ENCODE data around the gene CD59. TPM values are rescaled to one million over a fixed set of nuclear protein-coding genes. Genes with fewer than 3 reads are reported as not detected.

Gene CD59
- total RNA-seq, 1 donor from 2014 or later: 637 TPM

GRCh38 chr11:33775832-33776470 lies 39.7 kb upstream of the CD59 start:
- Histone ChIP-seq H3K27me3 (no peaks in the 10 kb centered on the region), H3K4me3 (peak overlapping the region in 1 of 2 donors; percentile 90), H3K36me3 (no peaks in the 10 kb centered on the region), H3K27ac (no peak overlapping the region), H3K9me3 (no peaks in the 10 kb centered on the region), H3K4me1 (peaks cover 7 to 30% of the 10 kb centered on the region in 2 donors)
- no peak for DNase-seq (ENCODE audit: low spot score in 2 of 2)
- intact Hi-C loops (cut with DNase I): loop anchor here (2.0 to 10.0 kb wide), 3 partner anchors 39 to 1191 kb away; partner anchors contain the start of genes CD59 and EIF3M
- TF ChIP-seq, protein P1, sequence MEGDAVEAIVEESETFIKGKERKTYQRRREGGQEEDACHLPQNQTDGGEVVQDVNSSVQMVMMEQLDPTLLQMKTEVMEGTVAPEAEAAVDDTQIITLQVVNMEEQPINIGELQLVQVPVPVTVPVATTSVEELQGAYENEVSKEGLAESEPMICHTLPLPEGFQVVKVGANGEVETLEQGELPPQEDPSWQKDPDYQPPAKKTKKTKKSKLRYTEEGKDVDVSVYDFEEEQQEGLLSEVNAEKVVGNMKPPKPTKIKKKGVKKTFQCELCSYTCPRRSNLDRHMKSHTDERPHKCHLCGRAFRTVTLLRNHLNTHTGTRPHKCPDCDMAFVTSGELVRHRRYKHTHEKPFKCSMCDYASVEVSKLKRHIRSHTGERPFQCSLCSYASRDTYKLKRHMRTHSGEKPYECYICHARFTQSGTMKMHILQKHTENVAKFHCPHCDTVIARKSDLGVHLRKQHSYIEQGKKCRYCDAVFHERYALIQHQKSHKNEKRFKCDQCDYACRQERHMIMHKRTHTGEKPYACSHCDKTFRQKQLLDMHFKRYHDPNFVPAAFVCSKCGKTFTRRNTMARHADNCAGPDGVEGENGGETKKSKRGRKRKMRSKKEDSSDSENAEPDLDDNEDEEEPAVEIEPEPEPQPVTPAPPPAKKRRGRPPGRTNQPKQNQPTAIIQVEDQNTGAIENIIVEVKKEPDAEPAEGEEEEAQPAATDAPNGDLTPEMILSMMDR (IDR thresholded peaks at IDR 0.05): no peak

- TF ChIP-seq, protein P1 (IDR thresholded peaks at IDR 0.05): no peak
- peaks cover 7 to 30% of the 10 kb centered on the region in 2 donors for H3K4me1 ChIP-seq
- intact Hi-C loops (cut with DNase I): loop anchor here (2.0 to 10.0 kb wide), 3 partner anchors 39 to 1191 kb away; partner anchors contain the start of genes CD59 and EIF3M
- peaks cover 0 to under 1% of the 10 kb centered on the region in 2 donors for H3K36me3 ChIP-seq
- peak overlapping the region; percentile 85 to 90 for H3K4me3 ChIP-seq
- H3K27ac ChIP-seq: peak overlapping the region in 1 of 2 donors; percentile 87
- no peaks in the 10 kb centered on the region for H3K27me3 ChIP-seq
- H3K9me3 ChIP-seq: no peaks in the 10 kb centered on the region
- DNase-seq (ENCODE audit: low spot score in 2 of 2): no peak
These were observed 39.2 kb upstream of the CD59 start for GRCh38 chr11:33775467-33775807.

- intact Hi-C loops (cut with DNase I): loop anchor here (2.0 to 10.0 kb wide), 3 partner anchors 38 to 1190 kb away; partner anchors contain the start of genes CD59 and EIF3M
- peak overlapping the region; percentile 85 to 90 for H3K4me3 ChIP-seq
- H3K4me1 ChIP-seq: peaks cover 7 to 29% of the 10 kb centered on the region in 2 donors
- peaks cover 0 to 5% of the 10 kb centered on the region in 2 donors for H3K36me3 ChIP-seq
- no peaks in the 10 kb centered on the region for H3K9me3 ChIP-seq
- no peak for DNase-seq (ENCODE audit: low spot score in 2 of 2)
- no peaks in the 10 kb centered on the region for H3K27me3 ChIP-seq
- H3K27ac ChIP-seq: peak overlapping the region; percentile 87 to 89
- TF ChIP-seq, protein P1 (IDR thresholded peaks at IDR 0.05): no peak
These were observed 38.7 kb upstream of the CD59 start for GRCh38 chr11:33774736-33775466.

- Histone ChIP-seq H3K4me1 (peaks cover 7 to 26% of the 10 kb centered on the region in 2 donors), H3K36me3 (peaks cover 0 to 5% of the 10 kb centered on the region in 2 donors), H3K27ac (peak within 1 kb of the TSS; percentile 87 to 89), H3K4me3 (peak within 1 kb of the TSS; percentile 85 to 90), H3K9me3 (no peaks in the 10 kb centered on the region), H3K27me3 (no peaks in the 10 kb centered on the region)
- peak; percentile 61 to 93 for DNase-seq (ENCODE audit: low spot score in 2 of 2)
- TF ChIP-seq, protein P1 (IDR thresholded peaks at IDR 0.05): no peak
- intact Hi-C loops (cut with DNase I): loop anchor here (2.0 to 10.0 kb wide), 3 partner anchors 37 to 1189 kb away; partner anchors contain the start of genes CD59 and EIF3M
These were observed 37.9 kb upstream of the CD59 start, which contains the start of gene FBXO3 for GRCh38 chr11:33773987-33774735. FBXO3 (minus strand) TSS chr11:33774520; CDS start chr11:33774497, 23 bp downstream.

DNA sequence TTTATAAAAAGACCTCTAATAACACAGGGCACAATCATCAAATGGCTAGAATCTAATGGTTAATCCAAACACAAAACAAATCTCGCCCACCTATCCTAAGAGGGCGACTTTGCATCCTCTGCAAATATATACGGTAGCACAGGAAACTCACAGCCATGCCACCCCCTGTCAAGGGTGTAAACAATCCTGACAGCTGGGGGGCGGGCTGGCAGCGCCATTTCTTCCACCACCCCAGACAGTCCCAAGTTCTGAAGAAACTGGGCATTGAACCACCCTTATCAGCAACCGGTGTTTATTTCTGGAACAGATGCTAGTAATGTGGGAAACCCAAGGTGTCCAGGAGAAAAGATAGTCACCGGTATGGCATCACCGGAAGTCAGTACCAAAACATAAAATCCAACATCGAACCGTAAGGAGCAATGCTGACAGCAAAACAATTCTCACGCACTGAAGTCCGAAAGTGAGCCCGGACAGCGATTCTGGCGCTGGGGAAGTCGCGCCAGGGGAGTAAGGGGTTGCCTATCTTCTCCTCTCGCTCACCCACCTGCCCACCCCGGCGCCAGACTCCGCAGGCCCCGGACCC lies 37.3 kb upstream of the CD59 start:
- H3K4me1 ChIP-seq: peaks cover 7 to 26% of the 10 kb centered on the region in 2 donors
- H3K27ac ChIP-seq: peak overlapping the region; percentile 87 to 89
- H3K4me3 ChIP-seq: peak overlapping the region; percentile 85 to 90
- intact Hi-C loops (cut with DNase I): loop anchor here (10.0 kb wide), 1 partner anchor 1189 kb away; the partner anchor contains the start of gene EIF3M
- no peaks in the 10 kb centered on the region for H3K27me3 ChIP-seq
- H3K9me3 ChIP-seq: no peaks in the 10 kb centered on the region
- no peak for DNase-seq (ENCODE audit: low spot score in 2 of 2)
- peaks cover 3 to 10% of the 10 kb centered on the region in 2 donors for H3K36me3 ChIP-seq
- TF ChIP-seq, protein P1 (IDR thresholded peaks at IDR 0.05): no peak

Measured in ascending aorta (tissue), 2 donors.